IPS-NIHi7 (cell line): ENCODE results near the gene MAPK1IP1L.
"Not testable (repeated sequence)": the region's sequence is repeated elsewhere in the genome, so short reads cannot be mapped to it uniquely, and the experiment has no call there.

ENCODE experiments used
- DNase-seq: peaks from one replicate; pipeline ENCODE4 v3.0.0; 2012; ENCODE audit warnings: mixed read lengths; ENCODE audit errors: extremely low spot score

Gene MAPK1IP1L

DNA sequence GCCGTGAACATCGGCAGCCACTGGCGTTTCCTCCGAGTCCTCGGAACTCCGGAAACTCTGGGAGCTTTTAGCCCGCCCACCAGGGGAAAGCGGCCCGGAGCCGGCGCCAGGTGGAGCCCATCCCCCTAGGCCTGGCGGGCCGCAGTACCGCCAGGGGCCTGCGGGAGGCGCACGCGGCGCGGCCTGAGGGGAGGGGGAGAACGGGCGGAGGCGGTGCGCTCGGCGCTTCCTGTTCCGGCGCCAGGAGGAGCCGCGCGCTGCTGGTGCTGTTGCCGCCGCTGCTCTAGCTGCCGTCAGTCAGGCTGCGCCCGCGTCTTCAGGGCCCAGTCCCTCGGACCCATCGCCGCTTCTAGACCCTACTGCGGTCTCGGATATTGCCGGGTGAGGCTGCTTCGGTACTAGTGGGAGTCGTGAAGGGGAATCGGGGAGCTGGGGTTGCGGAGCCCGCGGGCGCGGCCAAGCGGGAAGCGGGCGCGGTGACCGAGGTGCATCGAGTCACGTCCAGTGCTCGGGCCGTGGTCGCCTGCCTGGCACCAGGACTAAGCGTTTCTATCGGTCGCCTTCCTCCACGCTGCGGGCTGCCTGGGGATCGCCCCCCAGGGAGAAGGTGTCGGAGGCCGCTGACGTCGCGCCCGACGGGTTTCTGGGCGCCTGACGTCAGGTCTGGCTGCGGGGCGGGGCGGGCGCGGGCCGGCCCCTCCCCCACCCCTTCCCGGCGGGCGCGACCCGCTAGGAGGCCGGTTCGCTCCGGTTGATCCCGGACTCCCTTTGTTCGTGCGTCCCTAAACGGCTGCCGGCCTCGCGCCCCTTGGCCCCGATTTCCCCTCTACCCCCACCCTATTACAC lies at the start of gene MAPK1IP1L:
TSS of gene MAPK1IP1L (plus strand) at position 225 of the 846 bp plus-strand sequence. CDS start 10,037 bp downstream, outside the sequence.
- peak; percentile 97 for DNase-seq

- no peak for DNase-seq
Observed at GRCh38 chr14:55005071-55005470, 46.4 kb upstream of the MAPK1IP1L start.

DNA sequence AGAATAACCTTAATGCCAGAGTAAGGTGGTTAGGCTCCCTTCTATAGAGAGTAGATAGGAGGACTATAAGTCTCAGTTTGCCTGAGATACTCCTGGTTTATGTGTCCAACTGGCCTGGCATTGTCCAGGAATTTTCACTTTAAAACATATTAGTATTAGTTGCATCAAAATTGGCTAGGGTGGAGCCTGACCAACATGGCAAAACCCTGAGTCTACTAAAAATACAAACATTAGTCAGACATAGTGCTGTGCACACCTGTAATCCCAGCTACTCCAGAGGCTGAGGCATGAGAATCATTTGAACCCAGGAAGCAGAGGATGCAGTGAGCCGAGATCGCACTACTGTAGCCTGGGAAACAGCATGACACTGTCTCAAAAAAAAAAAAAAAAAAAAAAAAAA lies 36.4 kb upstream of the MAPK1IP1L start:
- no peak for DNase-seq

GRCh38 chr14:55019968-55020554 lies 31.4 kb upstream of the MAPK1IP1L start:
- DNase-seq = no peak

GRCh38 chr14:55024365-55024764 lies 27.1 kb upstream of the MAPK1IP1L start:
- DNase-seq = not testable (repeated sequence)

DNA sequence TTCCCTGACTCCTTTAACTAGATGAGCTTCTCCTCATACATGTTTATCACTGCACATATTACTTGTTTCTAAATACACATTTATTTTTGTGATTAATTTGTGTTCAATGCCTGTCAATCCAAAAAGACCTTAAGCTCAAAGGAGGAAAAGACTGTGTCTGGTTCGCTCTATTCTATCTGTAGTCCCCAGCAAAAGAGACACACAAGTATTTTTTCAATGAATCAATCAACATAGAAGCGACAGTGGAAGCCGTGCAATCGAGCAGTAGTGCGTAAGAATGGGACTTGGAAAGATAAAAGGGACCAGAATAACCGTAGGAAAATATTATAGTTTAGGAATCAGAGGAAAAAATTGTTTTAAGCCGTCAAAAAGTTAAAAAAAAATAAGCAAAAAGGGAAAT lies 25.5 kb upstream of the MAPK1IP1L start:
- DNase-seq = no peak

GRCh38 chr14:55026441-55026792 lies 25.0 kb upstream of the MAPK1IP1L start:
- no peak for DNase-seq

GRCh38 chr14:55026793-55027561 lies 24.5 kb upstream of the MAPK1IP1L start, which contains the start of the genes SOCS4 and WDHD1:
Gene SOCS4 (plus strand): TSS chr14:55027236. CDS start chr14:55043042, 15,806 bp downstream.
Gene WDHD1 (minus strand): TSS chr14:55027099. CDS start chr14:55026787, 312 bp downstream.
- DNase-seq = peak; percentile 93

GRCh38 chr14:55028066-55028465 lies 23.4 kb upstream of the MAPK1IP1L start:
- DNase-seq = no peak

DNA sequence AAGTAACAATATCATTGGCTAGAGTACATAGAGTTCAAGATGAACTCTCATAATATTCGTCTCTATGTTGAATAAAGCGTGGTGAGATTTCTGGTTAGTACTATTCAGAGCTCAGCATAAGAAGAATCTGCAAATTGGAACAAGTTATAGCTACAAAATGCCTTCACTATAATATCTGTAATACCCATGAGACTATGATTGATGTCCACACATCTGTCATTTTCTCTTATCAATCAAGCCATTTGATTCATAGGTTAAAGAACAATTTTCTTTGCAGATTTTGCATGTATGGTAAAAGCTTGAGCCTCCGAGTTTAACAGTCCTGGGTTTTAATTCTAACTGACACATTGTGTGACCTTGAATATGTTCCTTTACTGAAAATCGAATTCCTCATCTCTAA lies 23.0 kb upstream of the MAPK1IP1L start:
- no peak for DNase-seq

DNA sequence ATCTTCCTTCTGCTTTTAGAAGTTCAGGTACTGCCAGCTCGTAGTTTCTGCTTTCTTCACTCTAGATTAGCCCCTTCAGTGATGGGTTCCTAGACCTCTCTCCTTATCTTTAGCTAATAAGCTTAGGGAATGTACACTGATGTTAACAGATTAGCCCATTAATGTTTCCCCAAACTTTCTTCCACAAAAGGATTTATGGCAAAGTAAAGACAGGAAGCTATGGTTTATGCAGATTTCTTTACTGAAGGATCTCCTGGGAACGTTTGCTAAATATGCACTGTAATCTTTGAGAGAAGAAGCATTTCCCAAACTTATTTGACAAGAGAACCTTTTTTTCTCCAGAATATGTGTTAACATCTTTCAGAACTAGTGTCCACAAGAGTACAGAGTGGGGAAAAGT lies 20.3 kb upstream of the MAPK1IP1L start:
- DNase-seq = no peak

DNA sequence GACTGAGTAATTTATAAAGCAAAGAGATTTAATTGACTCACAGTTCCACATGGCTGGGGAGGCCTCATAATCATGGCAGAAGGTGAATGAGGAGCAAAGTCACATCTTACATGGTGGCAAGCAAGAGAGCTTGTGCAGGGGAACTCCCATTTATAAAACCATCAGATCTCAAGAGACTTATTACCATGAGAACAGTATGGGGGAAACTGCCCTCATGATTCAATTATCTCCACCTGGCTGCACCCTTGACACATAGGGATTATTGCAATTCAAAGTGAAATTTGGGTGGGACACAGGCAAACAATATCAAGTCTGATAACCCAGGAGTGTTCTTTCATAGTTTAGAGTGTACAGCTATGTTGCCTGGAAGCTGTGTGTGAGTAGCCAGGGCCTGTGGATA lies 13.5 kb upstream of the MAPK1IP1L start:
- DNase-seq = not testable (repeated sequence)

GRCh38 chr14:55038708-55039107 lies 12.7 kb upstream of the MAPK1IP1L start:
- no peak for DNase-seq

DNA sequence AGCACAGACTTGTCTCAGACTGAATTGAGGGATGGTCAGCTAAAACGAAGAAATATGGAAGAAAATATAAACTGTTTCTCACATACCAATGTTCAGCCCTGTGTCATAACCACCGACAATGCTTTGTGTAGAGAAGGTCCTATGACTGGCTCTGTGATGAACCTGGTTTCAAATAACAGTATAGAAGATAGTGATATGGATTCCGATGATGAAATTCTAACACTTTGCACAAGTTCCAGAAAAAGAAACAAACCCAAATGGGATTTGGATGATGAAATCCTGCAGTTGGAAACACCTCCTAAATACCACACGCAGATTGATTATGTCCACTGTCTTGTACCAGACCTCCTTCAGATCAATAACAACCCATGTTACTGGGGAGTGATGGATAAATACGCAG lies 7.9 kb upstream of the MAPK1IP1L start:
- no peak for DNase-seq

- DNase-seq = no peak
Observed at GRCh38 chr14:55045087-55045486, 6.4 kb upstream of the MAPK1IP1L start.

DNA sequence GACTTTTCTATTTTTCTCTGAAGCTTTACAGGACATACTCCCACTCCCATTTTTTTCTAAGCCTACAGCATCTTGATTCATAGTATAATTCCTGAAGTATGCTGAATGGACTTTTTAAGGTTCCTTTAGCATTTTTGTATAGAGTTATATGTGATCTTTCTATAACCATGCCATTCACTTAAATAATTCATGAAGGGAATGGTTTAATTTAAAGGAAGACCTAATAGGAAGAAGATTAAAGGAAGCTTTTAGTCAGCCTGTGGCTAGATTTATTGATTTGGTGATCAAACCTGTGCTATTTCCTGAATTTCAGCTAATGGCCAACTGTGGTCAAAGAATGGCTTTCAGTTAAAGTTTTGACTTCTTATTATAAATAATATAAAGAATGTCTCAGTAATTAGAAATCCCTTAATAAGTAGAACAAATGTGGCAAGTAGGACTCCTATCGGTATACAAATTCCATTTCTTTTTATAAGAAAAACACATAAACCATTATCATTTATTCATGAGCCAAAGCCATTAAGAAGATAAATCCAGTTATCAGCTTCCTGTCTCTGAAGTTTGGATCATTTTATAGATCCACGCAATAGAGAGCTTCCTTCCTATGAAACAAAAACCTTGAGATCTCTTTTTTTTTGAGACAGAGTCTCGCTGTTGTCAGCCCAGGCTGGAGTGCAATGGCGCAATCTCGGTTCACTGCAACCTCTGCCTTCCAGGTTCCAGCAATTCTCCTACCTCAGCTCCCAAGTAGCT lies 4.0 kb upstream of the MAPK1IP1L start:
- no peak for DNase-seq

DNA sequence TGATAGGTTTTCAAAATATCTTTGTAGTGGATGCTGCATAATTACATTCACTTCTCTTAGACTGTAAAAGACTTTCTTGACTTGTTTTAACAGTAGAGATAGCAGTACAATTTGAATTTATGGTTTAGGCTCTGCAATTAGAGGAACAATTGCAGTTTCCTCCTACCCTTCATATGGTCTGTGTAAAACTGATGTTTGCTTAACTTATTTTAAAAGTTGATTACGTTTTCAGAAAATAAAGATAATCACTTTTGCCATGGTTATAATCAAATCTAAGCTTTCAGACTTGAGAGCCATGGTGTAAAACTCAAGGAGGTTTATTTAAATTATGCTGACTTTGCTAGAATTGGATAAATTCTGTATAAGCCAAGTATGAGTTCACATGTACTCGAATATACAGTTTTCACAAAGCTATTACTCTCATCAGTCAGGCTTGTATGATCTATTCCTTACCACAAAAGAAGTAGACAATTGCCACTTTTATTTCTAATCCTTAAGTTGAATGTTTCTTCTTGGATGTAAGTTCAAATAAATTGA lies 2.5 kb upstream of the MAPK1IP1L start:
- DNase-seq = no peak

DNA sequence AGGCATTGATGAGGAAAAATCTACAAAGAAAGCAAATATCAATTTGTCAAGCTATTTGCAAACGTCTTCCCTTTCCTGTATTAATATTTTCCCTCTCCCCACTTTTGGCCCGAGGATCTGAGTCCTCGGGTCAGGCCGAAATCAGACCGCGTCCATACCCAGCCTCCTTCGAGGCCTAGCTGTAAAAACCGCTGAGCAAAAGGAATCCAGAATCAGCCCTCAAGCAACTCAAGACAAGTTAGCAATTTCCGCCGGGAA lies 353 bp upstream of the MAPK1IP1L start:
- no peak for DNase-seq

GRCh38 chr14:55052269-55052930 lies 953 bp downstream of the MAPK1IP1L start:
- no peak for DNase-seq

DNA sequence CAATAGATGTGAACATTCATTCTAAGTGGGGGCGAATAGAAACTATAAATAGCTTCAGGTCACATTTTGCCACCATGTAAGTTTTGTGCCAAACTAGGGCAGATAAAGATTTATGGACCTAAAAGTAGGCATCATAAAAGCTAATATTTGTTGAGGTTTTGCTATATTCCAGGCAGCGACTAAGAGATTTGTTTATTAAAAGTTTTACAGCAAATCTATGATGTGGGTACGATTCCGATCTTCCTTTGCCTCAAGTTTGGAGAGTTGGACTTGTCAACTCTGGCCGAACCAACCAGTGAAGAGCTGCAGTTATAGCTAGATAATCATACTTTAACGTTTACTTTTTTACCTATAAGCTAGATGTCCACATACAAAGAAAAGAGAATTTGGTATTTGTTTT lies 1.6 kb downstream of the MAPK1IP1L start:
- DNase-seq = no peak

DNA sequence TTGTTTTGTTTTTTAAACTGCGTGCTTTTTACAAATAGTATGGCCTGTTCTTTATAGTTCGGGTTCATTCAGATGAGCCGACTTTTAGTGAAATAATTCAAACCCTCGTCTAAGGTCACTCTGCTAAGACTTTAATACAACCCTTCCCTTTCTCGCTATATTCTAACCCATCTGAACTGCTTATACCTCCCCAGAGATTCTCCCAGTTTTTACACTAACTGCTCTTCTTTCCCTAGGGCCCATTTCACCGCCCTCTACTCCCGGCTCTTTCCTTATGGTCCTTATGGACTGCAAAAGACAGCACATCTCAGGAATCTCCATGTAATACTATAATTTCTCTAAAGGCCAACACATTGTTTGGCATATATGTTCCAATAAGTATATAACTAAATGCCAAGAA lies 2.1 kb downstream of the MAPK1IP1L start:
- DNase-seq = no peak
